H9 (cell line): ENCODE data around the gene FSIP1. TPM values are rescaled to one million over a fixed set of nuclear protein-coding genes. Genes with fewer than 3 reads are reported as not detected.
A peak's percentile ranks its signal among the peaks of the same experiment; 100 is the strongest.

Source experiments
- DNase-seq: peaks from one replicate; pipeline ENCODE4 v3.0.0-alpha.2; 2017
- H2AFZ ChIP-seq: one replicate; pipeline ENCODE4 v1.6.1; 2013; ENCODE audit warnings: mild to moderate bottlenecking, low read length, control low read depth, moderate library complexity
- H2AK5ac ChIP-seq: 2 replicates; pipeline ENCODE4 v1.6.1; 2013; ENCODE audit warnings: low read length, control low read depth, mixed read lengths; ENCODE audit not compliant: insufficient read length
- H2BK120ac ChIP-seq: one replicate; pipeline ENCODE4 v1.6.1; 2013; ENCODE audit warnings: low read depth, mild to moderate bottlenecking, low read length, control low read depth, inconsistent platforms; ENCODE audit not compliant: poor library complexity, severe bottlenecking
- H2BK12ac ChIP-seq: 2 replicates; pipeline ENCODE4 v1.6.1; 2013; ENCODE audit warnings: low read length, control low read depth, mixed read lengths, low read depth; ENCODE audit not compliant: insufficient read length
- H2BK15ac ChIP-seq: 2 replicates; pipeline ENCODE4 v1.6.1; 2013; ENCODE audit warnings: low read depth, low read length, control low read depth
- H2BK20ac ChIP-seq: one replicate; pipeline ENCODE4 v1.6.1; 2013; ENCODE audit warnings: low read depth, mild to moderate bottlenecking, low read length, control low read depth, inconsistent platforms; ENCODE audit not compliant: poor library complexity, severe bottlenecking
- H2BK5ac ChIP-seq: 2 replicates; pipeline ENCODE4 v1.6.1; 2013; ENCODE audit warnings: low read length, control low read depth, mixed read lengths; ENCODE audit not compliant: insufficient read length
- H3K14ac ChIP-seq: 2 replicates; pipeline ENCODE4 v1.6.1; 2013; ENCODE audit warnings: low read length, control low read depth; ENCODE audit not compliant: insufficient read depth
- H3K18ac ChIP-seq: 2 replicates; pipeline ENCODE4 v1.6.1; 2013; ENCODE audit warnings: low read depth, mild to moderate bottlenecking, mixed read lengths, low read length, control low read depth; ENCODE audit not compliant: insufficient read length
- H3K23ac ChIP-seq: 2 replicates; pipeline ENCODE4 v1.6.1; 2013; ENCODE audit warnings: low read length, control low read depth, mixed read lengths, low read depth; ENCODE audit not compliant: insufficient read length
- H3K23me2 ChIP-seq: 2 replicates; pipeline ENCODE4 v1.6.1; 2013; ENCODE audit warnings: low read depth, mild to moderate bottlenecking, mixed read lengths, low read length, control low read depth; ENCODE audit not compliant: insufficient read length, poor library complexity, severe bottlenecking
- H3K27ac ChIP-seq: 2 replicates; pipeline ENCODE4 v1.5.1; 2013; ENCODE audit warnings: low read length, control low read depth, mixed read lengths, low read depth; ENCODE audit not compliant: insufficient read length
- H3K27me3 ChIP-seq: 2 replicates; pipeline ENCODE4 v1.6.1; 2013; ENCODE audit warnings: low read length, control low read depth, inconsistent platforms; ENCODE audit not compliant: insufficient read depth
- H3K4ac ChIP-seq: 2 replicates; pipeline ENCODE4 v1.6.1; 2013; ENCODE audit warnings: low read depth, mild to moderate bottlenecking, control low read depth, inconsistent platforms, low read length, moderate library complexity
- H3K4me1 ChIP-seq: 2 replicates; pipeline ENCODE4 v1.6.1; 2013; ENCODE audit warnings: low read length, control low read depth, inconsistent platforms; ENCODE audit not compliant: insufficient read depth
- H3K4me2 ChIP-seq: 2 replicates; pipeline ENCODE4 v1.6.1; 2013; ENCODE audit warnings: low read length, control low read depth, mixed read lengths; ENCODE audit not compliant: insufficient read length, insufficient read depth
- H3K56ac ChIP-seq: 2 replicates; pipeline ENCODE4 v1.6.1; 2013; ENCODE audit warnings: low read depth, mild to moderate bottlenecking, mixed read lengths, low read length, control low read depth; ENCODE audit not compliant: insufficient read length
- H3K79me1 ChIP-seq: 2 replicates; pipeline ENCODE4 v1.6.1; 2013; ENCODE audit warnings: low read depth, mild to moderate bottlenecking, moderate library complexity, low read length, control low read depth, inconsistent platforms; ENCODE audit not compliant: insufficient read depth, poor library complexity, severe bottlenecking
- H3K79me2 ChIP-seq: 2 replicates; pipeline ENCODE4 v1.6.1; 2013; ENCODE audit warnings: low read length, control low read depth, inconsistent platforms; ENCODE audit not compliant: insufficient read depth
- H3K9ac ChIP-seq: 2 replicates; pipeline ENCODE4 v1.6.1; 2013; ENCODE audit warnings: low read length, control low read depth, mixed read lengths; ENCODE audit not compliant: insufficient read length; ENCODE audit errors: extremely low read depth
- H3K9me3 ChIP-seq: one replicate; pipeline ENCODE4 v1.6.1; 2013; ENCODE audit warnings: low read depth, low read length, inconsistent platforms; ENCODE audit not compliant: control insufficient read depth
- H3T11ph ChIP-seq: one replicate; pipeline ENCODE4 v1.6.1; 2013; ENCODE audit warnings: mild to moderate bottlenecking, low read length, control low read depth, inconsistent platforms
- H4K20me1 ChIP-seq: one replicate; pipeline ENCODE4 v1.6.1; 2013; ENCODE audit not compliant: control insufficient read depth, insufficient read length, insufficient read depth
- H4K5ac ChIP-seq: 2 replicates; pipeline ENCODE4 v1.6.1; 2013; ENCODE audit warnings: low read depth, mild to moderate bottlenecking, mixed read lengths, low read length, control low read depth; ENCODE audit not compliant: insufficient read length
- H4K8ac ChIP-seq: replicated peaks from 2 replicates; pipeline ENCODE4 v1.6.1; 2013; ENCODE audit warnings: low read length, control low read depth, mixed read lengths, low read depth; ENCODE audit not compliant: insufficient read length
- H4K91ac ChIP-seq: 2 replicates; pipeline ENCODE4 v1.6.1; 2013; ENCODE audit warnings: low read depth, mild to moderate bottlenecking, moderate library complexity, mixed read lengths, low read length, control low read depth; ENCODE audit not compliant: insufficient read length
- H3K27ac Mint-ChIP-seq, 3 experiments: 2 replicates in 2 of 3; 3 replicates in 1 of 3; pipeline ENCODE4 v1.8.0; 2020 to 2021; ENCODE audit warnings: mixed read lengths in 3 of 3, mild to moderate bottlenecking in 1 of 3, moderate library complexity in 1 of 3
- H3K27me3 Mint-ChIP-seq: 2 replicates; pipeline ENCODE4 v1.8.0; 2021; ENCODE audit warnings: low read depth, mild to moderate bottlenecking, moderate library complexity, mixed read lengths
- H3K36me3 Mint-ChIP-seq, 3 experiments: 2 replicates in 2 of 3; 3 replicates in 1 of 3; pipeline ENCODE4 v1.8.0; 2020 to 2021; ENCODE audit warnings: low read depth in 3 of 3, mixed read lengths in 3 of 3; ENCODE audit not compliant: insufficient read depth in 1 of 3
- H3K4me1 Mint-ChIP-seq, 2 experiments: 2 replicates each; pipeline ENCODE4 v1.8.0; 2020; ENCODE audit warnings: mixed read lengths in 2 of 2
- H3K4me3 Mint-ChIP-seq, 2 experiments: 2 replicates in 1 of 2; 3 replicates in 1 of 2; pipeline ENCODE4 v1.8.0; 2020 to 2021; ENCODE audit warnings: mild to moderate bottlenecking in 2 of 2, mixed read lengths in 2 of 2, moderate library complexity in 1 of 2
- H3K9me3 Mint-ChIP-seq, 2 experiments: 2 replicates in 1 of 2; 3 replicates in 1 of 2; pipeline ENCODE4 v1.8.0; 2020; ENCODE audit warnings: mild to moderate bottlenecking in 2 of 2, mixed read lengths in 2 of 2, moderate library complexity in 1 of 2
- WGBS: extraction: QIAGEN DNeasy Blood & Tissue Kit; methylation state at CpG from one replicate; pipeline ENCODE4 v1.1.7; 2013; ENCODE audit warnings: missing lambda C conversion rate, low lambda C conversion rate, mixed read lengths; ENCODE audit not compliant: insufficient read length; ENCODE audit errors: extremely low coverage; 5-methylcytosine and 5-hydroxymethylcytosine counted together
- total RNA-seq: library from RNA; stranded (reverse); gene quantifications from 2 replicates; pipeline ENCODE4 v1.2.1, GENCODE V29; 2021
- TF ChIP-seq, protein P1 (sequence below): fragments of 200-600 bp; sonication (generic); conservative IDR thresholded peaks from 3 replicates; pipeline ENCODE4 v1.8.0; 2021; ENCODE audit warnings: antibody characterized with exemption, mild to moderate bottlenecking

FSIP1 gene
- total RNA-seq, 1 experiment from 2014 or later = 0.96 TPM

- Histone ChIP-seq H3K79me1 (no peaks in the 10 kb centered on the region), H3K23ac (no peak overlapping the region), H3K56ac (no peak overlapping the region), H2BK120ac (no peak overlapping the region), H4K20me1 (no peaks in the 10 kb centered on the region), H4K5ac (no peak overlapping the region), H2BK15ac (no peak overlapping the region), H4K8ac (no peak overlapping the region), H2BK5ac (no peak overlapping the region), H3K4ac (no peak overlapping the region), H3K4me1 (no peaks in the 10 kb centered on the region), H3K18ac (no peak overlapping the region), H3K9me3 (no peaks in the 10 kb centered on the region), H2BK20ac (no peak overlapping the region), H3K27me3 (no peaks in the 10 kb centered on the region), H3K23me2 (no peaks in the 10 kb centered on the region), H3K9ac (no peak overlapping the region), H3K14ac (no peak overlapping the region), H3T11ph (no peak overlapping the region), H2AK5ac (no peak overlapping the region), H4K91ac (no peak overlapping the region), H3K4me2 (no peak overlapping the region), H3K27ac (no peak overlapping the region), H2BK12ac (no peak overlapping the region), H3K79me2 (no peaks in the 10 kb centered on the region), H2AFZ (no peak overlapping the region)
- no peaks in the 10 kb centered on the region for H3K27me3 Mint-ChIP-seq
- H3K4me3 Mint-ChIP-seq = peak overlapping the region; percentile 11 to 57; a peak in 4 of 5 replicates
- DNase-seq = peak; percentile 35
- peak overlapping the region in 1 of 3 experiments; percentile 73; a peak in 2 of 7 replicates for H3K27ac Mint-ChIP-seq
- H3K4me1 Mint-ChIP-seq = peaks cover 42 to 55% of the 10 kb centered on the region in 2 experiments
- WGBS = 100% methylated on average over 1 of the region's 11 CpGs
- H3K9me3 Mint-ChIP-seq = no peaks in the 10 kb centered on the region; a peak in 1 of 5 replicates
- H3K36me3 Mint-ChIP-seq = no peaks in the 10 kb centered on the region
- TF ChIP-seq, protein P1, sequence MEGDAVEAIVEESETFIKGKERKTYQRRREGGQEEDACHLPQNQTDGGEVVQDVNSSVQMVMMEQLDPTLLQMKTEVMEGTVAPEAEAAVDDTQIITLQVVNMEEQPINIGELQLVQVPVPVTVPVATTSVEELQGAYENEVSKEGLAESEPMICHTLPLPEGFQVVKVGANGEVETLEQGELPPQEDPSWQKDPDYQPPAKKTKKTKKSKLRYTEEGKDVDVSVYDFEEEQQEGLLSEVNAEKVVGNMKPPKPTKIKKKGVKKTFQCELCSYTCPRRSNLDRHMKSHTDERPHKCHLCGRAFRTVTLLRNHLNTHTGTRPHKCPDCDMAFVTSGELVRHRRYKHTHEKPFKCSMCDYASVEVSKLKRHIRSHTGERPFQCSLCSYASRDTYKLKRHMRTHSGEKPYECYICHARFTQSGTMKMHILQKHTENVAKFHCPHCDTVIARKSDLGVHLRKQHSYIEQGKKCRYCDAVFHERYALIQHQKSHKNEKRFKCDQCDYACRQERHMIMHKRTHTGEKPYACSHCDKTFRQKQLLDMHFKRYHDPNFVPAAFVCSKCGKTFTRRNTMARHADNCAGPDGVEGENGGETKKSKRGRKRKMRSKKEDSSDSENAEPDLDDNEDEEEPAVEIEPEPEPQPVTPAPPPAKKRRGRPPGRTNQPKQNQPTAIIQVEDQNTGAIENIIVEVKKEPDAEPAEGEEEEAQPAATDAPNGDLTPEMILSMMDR = no peak
Observed at GRCh38 chr15:39692356-39693327, 90.0 kb downstream of the FSIP1 start.
